Measurements from ENCODE around the gene GTPBP1. TPM values are rescaled to one million over a fixed set of nuclear protein-coding genes. Genes with fewer than 3 reads are reported as not detected.
A peak's percentile ranks its signal among the peaks of the same experiment; 100 is the strongest.

The GTPBP1 gene
- total and polyA plus RNA-seq, 2 of the 13 experiments (the other 11 are each of a cell fraction or from before 2014, with no cell fraction given): 22.3 to 27.0 TPM

DNA sequence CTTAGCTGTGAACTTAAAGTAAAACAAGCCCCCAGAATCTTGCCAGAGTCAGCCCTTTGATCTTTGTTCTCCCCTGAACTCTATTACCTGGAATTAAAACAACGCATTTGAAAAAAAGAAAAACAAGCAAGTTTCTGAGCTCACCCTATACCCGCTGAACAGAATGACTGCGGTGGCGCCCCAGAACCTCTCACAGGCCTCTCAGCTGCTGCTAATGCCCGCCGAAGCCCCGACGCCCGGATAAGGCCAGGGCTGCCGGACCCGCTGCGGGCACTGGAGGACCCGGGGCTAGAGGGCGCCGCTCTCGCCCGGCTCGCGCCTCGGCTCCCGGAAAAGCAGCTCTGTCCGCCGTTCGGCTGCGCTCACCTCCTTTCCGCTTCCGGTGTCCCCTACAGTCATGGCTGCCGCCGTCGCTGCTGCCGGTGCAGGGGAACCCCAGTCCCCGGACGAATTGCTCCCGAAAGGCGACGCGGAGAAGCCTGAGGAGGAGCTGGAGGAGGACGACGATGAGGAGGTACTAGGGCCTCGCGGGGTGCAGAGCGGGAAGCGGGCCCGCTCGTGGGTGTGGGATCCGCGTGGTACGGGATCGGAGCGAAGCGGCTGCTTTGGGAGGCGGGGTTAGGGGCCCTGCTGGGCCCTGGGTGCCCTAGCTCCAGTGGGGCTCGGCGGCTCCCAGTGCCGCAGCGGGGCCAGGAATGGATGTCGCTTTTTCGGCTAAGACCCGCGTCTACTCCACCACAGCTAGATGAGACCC lies 24.0 kb upstream of the GTPBP1 start, which contains the start of gene TOMM22 (continued):
- TF ChIP-seq TAF15 (IDR thresholded peaks at IDR 0.05; ENCODE audit: low read depth, low read length, poor library complexity, severe bottlenecking) (peak; percentile 86), ZFAT (CRISPR knock-in tag; conservative IDR thresholded peaks at IDR 0.05) (peak; percentile 87; the same call in 1 of the 2 replicates), ZNF281 (CRISPR knock-in tag; IDR thresholded peaks at IDR 0.05; ENCODE audit: borderline replicate concordance) (peak; percentile 21; the same call in 1 of the 2 replicates), ZNF232 (CRISPR knock-in tag; IDR thresholded peaks at IDR 0.05; ENCODE audit: borderline replicate concordance) (peak; percentile 73; the same call in 1 of the 2 replicates), ZNF550 (CRISPR knock-in tag; IDR thresholded peaks at IDR 0.05; ENCODE audit: borderline replicate concordance) (peak; percentile 54; the same call in 1 of the 2 replicates), ZBTB26 (CRISPR knock-in tag; IDR thresholded peaks at IDR 0.05; ENCODE audit: borderline replicate concordance) (peak; percentile 70; the same call in 1 of the 2 replicates), REL (CRISPR knock-in tag; conservative IDR thresholded peaks at IDR 0.05) (peak; percentile 82; the same call in 1 of the 2 replicates), RXRA (CRISPR knock-in tag; IDR thresholded peaks at IDR 0.05) (peak; percentile 79), KDM5B (CRISPR knock-in tag; IDR thresholded peaks at IDR 0.05; ENCODE audit: borderline replicate concordance) (peak; percentile 89; the same call in 1 of the 2 replicates), ZNF841 (CRISPR knock-in tag; IDR thresholded peaks at IDR 0.05; ENCODE audit: borderline replicate concordance) (no peak), ZNF224 (CRISPR knock-in tag; IDR thresholded peaks at IDR 0.05) (no peak; the same call in 1 of the 2 replicates), ZBTB1 (CRISPR knock-in tag; IDR thresholded peaks at IDR 0.05; ENCODE audit: borderline replicate concordance) (no peak), CENPBD1 (CRISPR knock-in tag; IDR thresholded peaks at IDR 0.05; ENCODE audit: borderline replicate concordance, low read depth) (no peak), DMAP1 (CRISPR knock-in tag; IDR thresholded peaks at IDR 0.05) (peak; percentile 96)
- TF ChIP-seq, protein P1, sequence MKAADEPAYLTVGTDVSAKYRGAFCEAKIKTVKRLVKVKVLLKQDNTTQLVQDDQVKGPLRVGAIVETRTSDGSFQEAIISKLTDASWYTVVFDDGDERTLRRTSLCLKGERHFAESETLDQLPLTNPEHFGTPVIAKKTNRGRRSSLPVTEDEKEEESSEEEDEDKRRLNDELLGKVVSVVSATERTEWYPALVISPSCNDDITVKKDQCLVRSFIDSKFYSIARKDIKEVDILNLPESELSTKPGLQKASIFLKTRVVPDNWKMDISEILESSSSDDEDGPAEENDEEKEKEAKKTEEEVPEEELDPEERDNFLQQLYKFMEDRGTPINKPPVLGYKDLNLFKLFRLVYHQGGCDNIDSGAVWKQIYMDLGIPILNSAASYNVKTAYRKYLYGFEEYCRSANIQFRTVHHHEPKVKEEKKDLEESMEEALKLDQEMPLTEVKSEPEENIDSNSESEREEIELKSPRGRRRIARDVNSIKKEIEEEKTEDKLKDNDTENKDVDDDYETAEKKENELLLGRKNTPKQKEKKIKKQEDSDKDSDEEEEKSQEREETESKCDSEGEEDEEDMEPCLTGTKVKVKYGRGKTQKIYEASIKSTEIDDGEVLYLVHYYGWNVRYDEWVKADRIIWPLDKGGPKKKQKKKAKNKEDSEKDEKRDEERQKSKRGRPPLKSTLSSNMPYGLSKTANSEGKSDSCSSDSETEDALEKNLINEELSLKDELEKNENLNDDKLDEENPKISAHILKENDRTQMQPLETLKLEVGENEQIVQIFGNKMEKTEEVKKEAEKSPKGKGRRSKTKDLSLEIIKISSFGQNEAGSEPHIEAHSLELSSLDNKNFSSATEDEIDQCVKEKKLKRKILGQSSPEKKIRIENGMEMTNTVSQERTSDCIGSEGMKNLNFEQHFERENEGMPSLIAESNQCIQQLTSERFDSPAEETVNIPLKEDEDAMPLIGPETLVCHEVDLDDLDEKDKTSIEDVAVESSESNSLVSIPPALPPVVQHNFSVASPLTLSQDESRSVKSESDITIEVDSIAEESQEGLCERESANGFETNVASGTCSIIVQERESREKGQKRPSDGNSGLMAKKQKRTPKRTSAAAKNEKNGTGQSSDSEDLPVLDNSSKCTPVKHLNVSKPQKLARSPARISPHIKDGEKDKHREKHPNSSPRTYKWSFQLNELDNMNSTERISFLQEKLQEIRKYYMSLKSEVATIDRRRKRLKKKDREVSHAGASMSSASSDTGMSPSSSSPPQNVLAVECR (CRISPR knock-in tag; IDR thresholded peaks at IDR 0.05; ENCODE audit: borderline replicate concordance): peak; percentile 96
